Effector memory CD4-positive, alpha-beta T cell (primary cell): ENCODE data around the gene ASH1L.
"Not testable (repeated sequence)": the region's sequence is repeated elsewhere in the genome, so short reads cannot be mapped to it uniquely, and the experiment has no call there.

Source experiments
- DNase-seq, 3 donors: peaks; one replicate each; pipeline ENCODE4 v3.0.0-alpha.2; 2020
- H3K27ac ChIP-seq: 2 replicates; pipeline ENCODE4 v1.7.0; 2013; ENCODE audit warnings: mild to moderate bottlenecking, low read length, moderate library complexity; ENCODE audit not compliant: insufficient read depth, poor library complexity, severe bottlenecking
- H3K27me3 ChIP-seq: replicated peaks from 2 replicates; pipeline ENCODE4 v1.7.0; 2013; ENCODE audit warnings: mild to moderate bottlenecking, low read length; ENCODE audit not compliant: insufficient read depth, control insufficient read depth, poor library complexity, severe bottlenecking
- H3K36me3 ChIP-seq: 2 replicates; pipeline ENCODE4 v1.7.0; 2013; ENCODE audit warnings: mild to moderate bottlenecking, low read length, moderate library complexity; ENCODE audit not compliant: control insufficient read depth, insufficient read depth
- H3K4me1 ChIP-seq: 2 replicates; pipeline ENCODE4 v1.7.0; 2013; ENCODE audit warnings: low read length, mild to moderate bottlenecking; ENCODE audit not compliant: control insufficient read depth, insufficient read depth, poor library complexity, severe bottlenecking
- H3K4me3 ChIP-seq: 2 replicates; pipeline ENCODE4 v1.7.0; 2013; ENCODE audit warnings: low read length, low read depth, mild to moderate bottlenecking; ENCODE audit not compliant: insufficient read depth, poor library complexity, severe bottlenecking
- H3K9me3 ChIP-seq: 2 replicates; pipeline ENCODE4 v1.7.0; 2013; ENCODE audit warnings: mild to moderate bottlenecking, low read length, moderate library complexity; ENCODE audit not compliant: control insufficient read depth

Gene ASH1L

DNA sequence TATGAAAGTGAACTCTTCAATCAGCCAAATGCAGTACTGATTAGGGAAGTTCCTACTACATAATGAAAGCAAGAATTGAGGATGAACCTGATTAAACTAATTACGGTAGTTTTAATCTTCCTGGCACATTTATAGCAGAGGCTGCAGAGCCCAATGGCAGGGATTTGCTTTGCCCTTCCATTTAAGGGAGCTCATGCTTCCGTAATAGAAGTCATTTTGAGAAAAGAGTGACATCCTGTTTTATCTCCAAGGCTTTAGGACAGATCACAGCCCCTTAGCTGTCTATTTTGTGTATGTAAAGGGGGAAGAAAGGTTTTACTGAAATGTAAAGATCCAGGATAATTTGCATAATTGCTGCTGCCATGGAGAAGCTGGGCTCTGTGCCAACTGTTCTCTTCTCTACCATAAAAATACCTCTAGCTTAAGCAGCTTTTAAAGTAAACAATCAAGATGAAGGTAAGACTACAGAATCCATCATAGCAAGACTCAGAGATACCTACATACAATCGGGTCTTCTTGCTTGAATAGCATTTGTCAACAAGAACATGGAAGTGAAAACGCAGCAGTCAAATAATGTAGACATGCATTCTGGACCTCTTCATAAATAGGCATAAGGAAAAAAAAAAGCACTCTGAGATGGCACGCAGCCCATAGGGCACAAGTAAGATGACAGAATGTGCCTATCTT lies 62.5 kb downstream of the ASH1L start:
- H3K36me3 ChIP-seq: no peaks in the 10 kb centered on the region
- H3K9me3 ChIP-seq: no peaks in the 10 kb centered on the region
- H3K4me3 ChIP-seq: no peak overlapping the region
- H3K27ac ChIP-seq: no peak overlapping the region
- H3K27me3 ChIP-seq: no peaks in the 10 kb centered on the region
- no peaks in the 10 kb centered on the region for H3K4me1 ChIP-seq
- DNase-seq: no peak

DNA sequence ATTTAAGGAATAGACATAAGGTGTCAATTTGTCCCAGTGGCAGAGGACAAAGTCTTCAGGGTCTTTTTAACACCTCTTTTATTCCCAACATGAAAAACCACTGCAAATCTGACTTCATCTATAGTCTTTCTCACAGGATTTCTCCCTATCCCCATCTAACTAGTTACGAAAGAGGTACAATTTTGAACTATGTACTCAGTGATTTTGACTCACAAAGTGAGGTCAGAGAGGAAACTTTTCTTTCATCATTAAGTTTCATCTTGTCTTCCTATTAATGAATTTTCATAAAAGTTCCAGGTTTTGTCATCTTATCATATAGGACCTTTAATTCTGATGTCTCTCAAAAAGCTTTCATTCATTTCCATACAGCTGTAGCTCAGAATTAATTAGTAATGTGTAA lies 63.3 kb downstream of the ASH1L start:
- H3K4me3 ChIP-seq: no peak overlapping the region
- no peaks in the 10 kb centered on the region for H3K9me3 ChIP-seq
- H3K4me1 ChIP-seq: no peaks in the 10 kb centered on the region
- no peak overlapping the region for H3K27ac ChIP-seq
- DNase-seq: no peak
- H3K27me3 ChIP-seq: no peaks in the 10 kb centered on the region
- H3K36me3 ChIP-seq: no peaks in the 10 kb centered on the region

DNA sequence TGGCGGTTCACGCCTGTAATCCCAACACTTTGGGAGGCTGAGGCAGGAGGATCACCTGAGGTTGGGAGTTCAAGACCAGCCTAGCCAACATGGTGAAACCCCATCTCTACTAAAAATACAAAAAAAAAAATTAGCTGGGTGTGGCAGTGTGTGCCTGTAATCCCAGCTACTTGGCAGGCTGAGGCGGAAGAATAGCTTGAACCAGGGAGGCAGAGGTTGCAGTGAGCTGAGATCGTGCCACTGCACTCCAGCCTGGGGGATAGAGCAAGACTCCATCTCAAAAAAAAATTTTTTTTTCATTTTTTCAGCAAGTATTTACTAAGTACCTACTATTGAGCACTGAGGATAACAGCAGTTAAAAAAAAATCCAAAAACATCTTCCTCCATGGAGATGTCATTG lies 69.0 kb downstream of the ASH1L start:
- H3K27me3 ChIP-seq, H3K4me3 ChIP-seq, H3K4me1 ChIP-seq, DNase-seq, H3K27ac ChIP-seq, H3K36me3 ChIP-seq, H3K9me3 ChIP-seq: not testable (repeated sequence)

DNA sequence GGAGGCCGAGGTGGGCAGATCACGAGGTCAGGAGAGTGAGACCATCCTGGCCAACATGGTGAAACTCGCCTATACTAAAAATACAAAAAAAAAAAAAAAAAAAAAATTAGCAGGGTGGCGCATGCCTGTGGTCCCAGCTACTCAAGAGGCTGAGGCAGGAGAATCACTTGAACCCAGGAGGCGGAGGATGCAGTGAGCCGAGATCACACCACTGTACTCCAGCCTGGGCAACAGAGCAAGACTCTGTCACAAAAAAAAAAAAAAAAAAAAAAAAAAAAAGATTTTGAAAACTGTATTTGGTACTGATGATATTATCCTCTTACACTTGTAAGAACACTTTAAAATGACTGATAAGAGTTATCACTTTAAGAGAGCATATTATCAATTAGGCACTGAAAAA lies 74.2 kb downstream of the ASH1L start:
- H3K4me3 ChIP-seq, H3K27ac ChIP-seq, H3K4me1 ChIP-seq, H3K27me3 ChIP-seq, DNase-seq, H3K9me3 ChIP-seq, H3K36me3 ChIP-seq: not testable (repeated sequence)

DNA sequence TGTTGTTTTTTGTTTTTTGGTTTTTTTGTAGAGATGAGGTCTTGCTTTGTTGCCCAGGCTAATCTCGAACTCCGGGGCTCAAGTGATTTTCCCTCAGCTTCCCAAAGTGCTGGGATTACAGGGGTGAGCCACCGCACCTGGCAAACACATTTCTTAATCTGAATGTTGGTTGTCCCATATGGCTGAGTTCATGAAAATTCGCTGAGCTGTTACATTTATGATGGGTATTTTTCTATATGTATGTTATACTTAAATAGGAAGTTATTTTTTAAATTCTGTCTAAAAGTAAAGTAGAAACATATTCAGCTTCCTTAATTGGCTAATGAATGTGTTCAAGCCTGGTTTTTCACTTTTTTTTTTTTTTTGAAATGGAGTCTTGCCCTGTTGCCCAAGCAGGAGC lies 75.1 kb downstream of the ASH1L start:
- no peaks in the 10 kb centered on the region for H3K27me3 ChIP-seq
- no peak overlapping the region for H3K27ac ChIP-seq
- no peaks in the 10 kb centered on the region for H3K4me1 ChIP-seq
- H3K36me3 ChIP-seq: no peaks in the 10 kb centered on the region
- no peak overlapping the region for H3K4me3 ChIP-seq
- H3K9me3 ChIP-seq: no peaks in the 10 kb centered on the region
- no peak for DNase-seq

DNA sequence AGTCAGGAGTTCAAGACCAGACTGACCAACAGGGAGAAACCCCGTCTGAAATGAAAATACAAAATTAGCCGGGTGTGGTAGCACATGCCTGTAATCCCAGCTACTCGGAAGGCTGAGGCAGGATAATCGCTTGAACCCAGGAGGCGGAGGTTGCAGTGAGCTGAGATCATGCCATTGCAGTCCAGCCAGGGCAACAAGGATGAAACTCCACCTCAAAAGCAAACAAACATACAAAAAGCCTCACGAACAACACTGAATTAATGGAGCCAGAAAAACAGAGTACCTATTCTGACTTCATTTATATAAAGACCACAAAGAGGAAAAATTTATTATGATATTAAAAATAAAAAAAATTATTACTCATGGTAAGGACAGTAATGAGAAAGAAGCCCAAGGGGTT lies 75.7 kb downstream of the ASH1L start:
- DNase-seq, H3K36me3 ChIP-seq, H3K27ac ChIP-seq, H3K27me3 ChIP-seq, H3K4me3 ChIP-seq, H3K9me3 ChIP-seq, H3K4me1 ChIP-seq: not testable (repeated sequence)

DNA sequence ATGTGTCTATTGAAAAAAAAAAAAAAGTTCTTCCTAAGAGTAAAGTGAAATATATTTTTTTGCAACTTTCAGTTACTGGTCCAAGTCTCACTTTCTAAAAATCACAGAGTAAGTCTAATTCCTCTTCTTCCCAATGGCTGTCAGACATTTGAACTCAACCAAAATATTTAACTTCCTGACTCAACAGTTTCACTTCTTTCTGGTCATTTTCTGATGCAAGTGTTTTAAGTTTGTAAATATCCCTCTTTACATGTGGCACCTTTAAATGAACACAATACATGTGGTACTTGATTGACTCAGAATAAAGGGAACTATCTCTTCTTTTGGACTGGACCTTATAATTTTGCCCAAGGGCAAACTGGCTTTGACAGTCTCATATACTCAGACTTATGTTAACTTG lies 76.7 kb downstream of the ASH1L start:
- H3K27me3 ChIP-seq: no peaks in the 10 kb centered on the region
- peaks cover 13% of the 10 kb centered on the region for H3K36me3 ChIP-seq
- DNase-seq: no peak
- no peak overlapping the region for H3K27ac ChIP-seq
- no peaks in the 10 kb centered on the region for H3K9me3 ChIP-seq
- no peaks in the 10 kb centered on the region for H3K4me1 ChIP-seq
- no peak overlapping the region for H3K4me3 ChIP-seq

DNA sequence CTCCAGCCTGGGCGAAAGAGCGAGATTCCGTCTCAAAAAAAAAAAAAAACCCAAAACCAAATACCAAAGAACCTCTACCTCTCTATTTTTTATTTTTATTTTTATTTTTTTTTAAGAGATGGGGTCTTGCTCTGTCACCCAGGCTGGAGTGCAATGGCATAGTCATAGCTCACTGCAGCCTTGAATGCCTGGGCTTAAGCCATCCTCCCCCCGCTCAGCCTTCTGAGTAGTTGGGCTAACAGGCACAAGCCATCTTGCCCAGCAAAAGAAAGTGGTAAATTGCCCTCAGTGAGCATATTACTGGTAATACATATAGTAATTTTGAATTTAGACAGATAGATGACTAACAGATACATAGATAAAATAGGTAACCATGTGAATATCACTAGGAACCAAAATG lies 77.4 kb downstream of the ASH1L start:
- no peak for DNase-seq
- H3K4me1 ChIP-seq: no peaks in the 10 kb centered on the region
- H3K27me3 ChIP-seq: no peaks in the 10 kb centered on the region
- H3K9me3 ChIP-seq: no peaks in the 10 kb centered on the region
- H3K4me3 ChIP-seq: no peak overlapping the region
- no peak overlapping the region for H3K27ac ChIP-seq
- peaks cover 18% of the 10 kb centered on the region for H3K36me3 ChIP-seq

DNA sequence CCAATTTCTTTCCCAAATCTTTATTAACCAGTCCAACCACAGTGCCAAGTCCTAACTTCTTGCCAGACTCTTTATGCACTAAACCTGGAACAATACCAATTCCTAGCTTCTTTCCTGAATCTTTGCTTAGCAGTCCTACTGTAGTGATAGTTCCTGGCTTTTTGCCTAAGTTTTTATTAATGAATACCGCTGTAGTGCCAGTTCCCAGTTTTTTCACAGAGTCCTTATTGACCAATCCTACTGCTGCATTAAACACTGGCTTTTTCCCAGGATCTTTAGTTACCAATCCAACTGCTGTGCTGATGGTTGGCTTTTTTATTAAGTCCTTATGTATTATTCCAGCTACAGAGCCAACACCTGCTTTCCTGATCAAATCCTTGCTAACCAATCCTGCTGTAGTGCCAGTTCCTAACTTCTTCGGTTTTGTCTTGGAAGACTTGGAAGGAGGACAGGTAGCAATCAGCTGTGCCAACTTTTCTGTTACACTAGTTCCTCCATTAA lies 80.8 kb downstream of the ASH1L start:
- H3K27ac ChIP-seq: no peak overlapping the region
- no peak for DNase-seq

DNA sequence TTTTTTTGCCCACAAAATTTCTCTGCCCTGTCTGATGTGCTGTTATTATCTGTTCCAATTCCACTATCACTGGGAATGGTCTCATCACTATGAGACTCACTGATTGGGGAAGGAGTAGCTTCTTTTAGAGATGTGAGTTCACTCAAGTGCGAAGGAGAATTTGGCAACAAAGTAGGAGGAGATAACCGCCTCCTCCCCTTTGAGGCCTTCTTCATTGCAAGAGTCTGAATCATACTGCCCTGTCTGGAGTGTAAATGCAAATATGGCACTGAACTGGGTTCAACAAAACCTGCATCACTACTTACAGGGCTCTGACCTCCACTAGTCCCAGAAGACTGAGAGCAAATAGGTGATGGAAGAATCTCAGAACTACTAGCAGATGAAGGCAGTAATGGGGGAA lies 83.4 kb downstream of the ASH1L start:
- Histone ChIP-seq H3K27ac (no peak overlapping the region), H3K27me3 (no peaks in the 10 kb centered on the region), H3K4me3 (no peak overlapping the region), H3K36me3 (peaks cover 34% of the 10 kb centered on the region), H3K9me3 (no peaks in the 10 kb centered on the region), H3K4me1 (no peaks in the 10 kb centered on the region)
- DNase-seq: no peak

More for the DNA sequence above, 80.8 kb downstream of the ASH1L start:
- Histone ChIP-seq H3K9me3 (no peaks in the 10 kb centered on the region), H3K36me3 (peaks cover 34% of the 10 kb centered on the region), H3K27me3 (no peaks in the 10 kb centered on the region), H3K4me1 (no peaks in the 10 kb centered on the region), H3K4me3 (no peak overlapping the region)
